ENCODE measurements around the gene ZNF148. TPM values are rescaled to one million over a fixed set of nuclear protein-coding genes. Genes with fewer than 3 reads are reported as not detected.
A peak's percentile ranks its signal among the peaks of the same experiment; 100 is the strongest.

ZNF148 gene
- total and polyA plus RNA-seq, 2 of the 4 experiments (the other 2 are of a cell fraction), result 9.4 to 65.2 TPM

DNA sequence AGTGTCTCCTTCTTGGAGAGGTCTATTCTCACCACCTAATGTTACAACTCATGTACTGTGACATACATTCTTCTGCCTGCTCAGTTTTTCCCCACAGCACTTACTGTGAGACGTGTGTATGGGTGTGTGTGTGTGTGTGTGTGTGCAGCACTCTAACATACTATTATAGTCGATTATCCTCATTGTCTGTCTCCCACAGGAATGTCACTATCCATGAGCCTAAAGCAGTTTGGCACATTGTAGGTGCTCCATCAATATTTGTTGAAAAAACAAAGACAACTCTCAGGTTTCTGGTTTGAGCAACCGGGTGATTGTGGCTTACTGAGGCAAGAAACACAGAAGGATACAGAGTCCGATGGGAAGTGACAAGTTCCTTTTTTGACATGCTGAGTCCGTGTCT lies 8.6 kb upstream of the ZNF148 start:
- dilution Hi-C loops (cut with HindIII; ENCODE audit: low sequenced_read_pairs, unreplicated experiment), result no loop called here
- no peak overlapping the region for H3K9ac ChIP-seq (ENCODE audit: low read depth, low read length)
- no peak overlapping the region for H2AK9ac ChIP-seq (replicated peaks; ENCODE audit: low read depth, low read length, poor library complexity)
- H2BK120ac ChIP-seq (ENCODE audit: low read depth, low read length), result no peak overlapping the region
- H3K4ac ChIP-seq (ENCODE audit: low read depth, low read length), result no peak overlapping the region
- H3K14ac ChIP-seq (replicated peaks; ENCODE audit: low read depth, low read length), result no peak overlapping the region
- no peak overlapping the region for H4K5ac ChIP-seq (ENCODE audit: low read depth, low read length)
- no peak for DNase-seq
- intact Hi-C loops (cut with micrococcal nuclease), result no loop called here
- no peak overlapping the region; the same call in 1 of the 2 replicates for H4K91ac ChIP-seq (ENCODE audit: insufficient read depth, low read depth, low read length)
- H3K9me3 ChIP-seq (ENCODE audit: control insufficient read depth, insufficient read depth, low read length), result no peaks in the 10 kb centered on the region
- H3K23ac ChIP-seq (ENCODE audit: low read depth, low read length), result no peak overlapping the region
- H3K56ac ChIP-seq (ENCODE audit: extremely low read depth, insufficient read depth, low read length), result no peak overlapping the region
- H3K9me1 ChIP-seq (ENCODE audit: insufficient read depth, low read length), result no peaks in the 10 kb centered on the region; the same call in 1 of the 2 replicates
- no peak overlapping the region for H3K27ac ChIP-seq (ENCODE audit: insufficient read depth, low read length)
- no peak for TF ChIP-seq CEBPB (IDR thresholded peaks at IDR 0.05; ENCODE audit: low read depth, low read length)
- TF ChIP-seq RAD21 (IDR thresholded peaks at IDR 0.05; ENCODE audit: low read length), result no peak
- TF ChIP-seq ELK1 (IDR thresholded peaks at IDR 0.05; ENCODE audit: borderline replicate concordance, low read depth, low read length), result no peak
- TF ChIP-seq MAFK (IDR thresholded peaks at IDR 0.05; ENCODE audit: low read depth, low read length), result no peak
- no peak for TF ChIP-seq SMC3 (IDR thresholded peaks at IDR 0.05; ENCODE audit: low read depth, low read length)
- TF ChIP-seq RCOR1 (IDR thresholded peaks at IDR 0.05; ENCODE audit: insufficient replicate concordance, low read length), result no peak
- no peak for TF ChIP-seq MXI1 (IDR thresholded peaks at IDR 0.05; ENCODE audit: borderline replicate concordance, low read depth, low read length)
- no peak for TF ChIP-seq MAZ (IDR thresholded peaks at IDR 0.05; ENCODE audit: borderline replicate concordance, low read depth, low read length)
- no peak for TF ChIP-seq USF2 (IDR thresholded peaks at IDR 0.05; ENCODE audit: low read depth, low read length)
- no peak for TF ChIP-seq CTCF (conservative IDR thresholded peaks at IDR 0.05; ENCODE audit: low read depth, low read length)
- no peak for TF ChIP-seq CHD1 (IDR thresholded peaks at IDR 0.05; ENCODE audit: low read depth, low read length)
- no peak for TF ChIP-seq BHLHE40 (IDR thresholded peaks at IDR 0.05; ENCODE audit: low read depth, low read length)
- POLR2A ChIA-PET (ENCODE audit: unreplicated experiment), result no interaction called here
- H4K8ac ChIP-seq (ENCODE audit: low read depth in 2 of 2, low read length in 2 of 2), result no peak overlapping the region
- peak overlapping the region; percentile 17 for H2AFZ ChIP-seq (replicated peaks; ENCODE audit: low read length, poor library complexity)
- CTCF ChIA-PET, result no interaction called here
- no TSS peak for BruUV-seq (replicated peaks)
- no peak for ATAC-seq (ENCODE audit: low read depth)
- no peaks in the 10 kb centered on the region for H3K79me1 ChIP-seq (ENCODE audit: low read depth in 1 of 2, low read length in 2 of 2)
- H2BK20ac ChIP-seq (ENCODE audit: low read depth, low read length), result no peak overlapping the region
- no peak overlapping the region for H3K4me2 ChIP-seq (ENCODE audit: low read depth, low read length)
- WGBS, 2 experiments (ENCODE audit: extremely low coverage in 2 of 2, insufficient read length in 1 of 2), result 69% methylated on average over 2 of the region's 5 CpGs; no CpG with 5 or more reads in 1 of the 2 experiments
- peaks cover 9% of the 10 kb centered on the region for H3K4me1 ChIP-seq (ENCODE audit: control insufficient read depth, insufficient read depth, low read length)
- H3K4me3 ChIP-seq (ENCODE audit: insufficient read depth, low read depth, low read length), result no peak overlapping the region
- in situ Hi-C loops (cut with MboI; ENCODE audit: low sequenced_read_pairs), result no loop called here
- H2BK5ac ChIP-seq (ENCODE audit: low read depth, low read length, poor library complexity, severe bottlenecking), result no peak overlapping the region
- H2AK5ac ChIP-seq (ENCODE audit: low read depth, low read length), result peak overlapping the region; percentile 74; the same call in 1 of the 2 replicates
- no peaks in the 10 kb centered on the region for H4K20me1 ChIP-seq (ENCODE audit: insufficient read depth, low read length)
- H3K18ac ChIP-seq (ENCODE audit: low read depth, low read length), result no peak overlapping the region
- H3K27me3 ChIP-seq (ENCODE audit: control insufficient read depth, insufficient read depth, low read length), result no peaks in the 10 kb centered on the region
- no peaks in the 10 kb centered on the region for H3K36me3 ChIP-seq (ENCODE audit: control insufficient read depth, insufficient read depth, low read length)
- peak overlapping the region; percentile 31; the same call in 1 of the 3 replicates for H2BK15ac ChIP-seq (ENCODE audit: low read depth, low read length)

All from IMR-90 (cell line).